PC-3 (cell line): ENCODE measurements around the gene TMPRSS15. TPM values are rescaled to one million over a fixed set of nuclear protein-coding genes. Genes with fewer than 3 reads are reported as not detected.

ENCODE experiments used
- ATAC-seq: fragments of 200-7000 bp; cut with Tn5 transposase; 2 replicates; pipeline ENCODE4 v1.9.1; 2020; ENCODE audit warnings: mild to moderate bottlenecking, moderate library complexity
- BruUV-seq: library from RNA; stranded (reverse); fragments of 400-500 nt; replicated peaks from 2 replicates; lab custom pipeline; 2021; lab: Mats Ljungman, UMichigan
- CTCF ChIA-PET: fragments of 300-600 bp; sonication (Branson Sonifier 250); formaldehyde crosslinking; loops from one replicate; lab custom pipeline; 2022; ENCODE audit warnings: antibody characterized with exemption; lab: Charles Lee
- POLR2A ChIA-PET: fragments of 300-600 bp; sonication (Branson Sonifier 250); formaldehyde crosslinking; loops from one replicate; lab custom pipeline; 2022; ENCODE audit warnings: antibody characterized with exemption; ENCODE audit not compliant: unreplicated experiment; lab: Charles Lee
- DNase-seq: peaks from one replicate; pipeline ENCODE4 v3.0.0-alpha.2; 2015
- H2AFZ ChIP-seq: fragments of 300-600 bp; sonication (generic); 2 replicates; pipeline ENCODE4 v1.6.0; 2016; ENCODE audit warnings: antibody characterized with exemption, low read length
- H3F3A ChIP-seq: fragments of 300-600 bp; sonication (generic); one replicate; pipeline ENCODE4 v1.6.0; 2017; ENCODE audit warnings: antibody characterized with exemption, low read length, control low read depth, mild to moderate bottlenecking; ENCODE audit not compliant: unreplicated experiment
- H3K27ac ChIP-seq: fragments of 300-600 bp; sonication (generic); 2 replicates; pipeline ENCODE4 v1.5.1; 2016; ENCODE audit warnings: mild to moderate bottlenecking, low read length
- H3K27me3 ChIP-seq: fragments of 300-600 bp; sonication (generic); 2 replicates; pipeline ENCODE4 v1.6.1; 2016; ENCODE audit warnings: low read length, mixed read lengths
- H3K36me3 ChIP-seq: fragments of 300-600 bp; sonication (generic); 2 replicates; pipeline ENCODE4 v1.6.1; 2016; ENCODE audit warnings: low read depth, mixed run types, low read length, mixed read lengths
- H3K4me1 ChIP-seq: fragments of 300-600 bp; sonication (generic); 2 replicates; pipeline ENCODE4 v1.5.1; 2016; ENCODE audit warnings: low read length; ENCODE audit not compliant: insufficient read depth
- H3K4me2 ChIP-seq: fragments of 300-600 bp; sonication (generic); 2 replicates; pipeline ENCODE4 v1.6.0; 2016; ENCODE audit warnings: low read length
- H3K4me3 ChIP-seq: fragments of 300-600 bp; sonication (generic); 2 replicates; pipeline ENCODE4 v1.5.1; 2016; ENCODE audit warnings: mild to moderate bottlenecking, low read length, mixed read lengths
- H3K79me2 ChIP-seq: fragments of 300-600 bp; sonication (generic); 2 replicates; pipeline ENCODE4 v1.6.1; 2017; ENCODE audit warnings: low read length, mixed read lengths
- H3K9ac ChIP-seq: fragments of 300-600 bp; sonication (generic); 2 replicates; pipeline ENCODE4 v1.6.0; 2016; ENCODE audit warnings: mild to moderate bottlenecking, low read length
- H3K9me2 ChIP-seq: fragments of 300-600 bp; sonication (generic); replicated peaks from 2 replicates; pipeline ENCODE4 v1.6.1; 2016; ENCODE audit warnings: mixed run types, low read length, mixed read lengths
- H3K9me3 ChIP-seq: fragments of 300-600 bp; sonication (generic); 2 replicates; pipeline ENCODE4 v1.6.1; 2016; ENCODE audit warnings: low read length, mixed read lengths
- H4K20me1 ChIP-seq: fragments of 300-600 bp; sonication (generic); 2 replicates; pipeline ENCODE4 v1.6.1; 2016; ENCODE audit warnings: low read length, mixed read lengths
- CTCF ChIP-seq: fragments of 300-600 bp; sonication (generic); conservative IDR thresholded peaks from 2 replicates; pipeline ENCODE4 v1.5.1; 2017; ENCODE audit warnings: antibody characterized with exemption, low read depth, mild to moderate bottlenecking, low read length
- EZH2 ChIP-seq: fragments of 300-600 bp; sonication (generic); IDR thresholded peaks from one replicate; pipeline ENCODE4 v1.6.1; 2017; ENCODE audit warnings: antibody characterized with exemption, mild to moderate bottlenecking, low read length; ENCODE audit not compliant: unreplicated experiment
- EZH2phosphoT487 ChIP-seq: fragments of 300-600 bp; sonication (generic); IDR thresholded peaks from 2 replicates; pipeline ENCODE4 v1.6.1; 2018; ENCODE audit warnings: mild to moderate bottlenecking, antibody characterized with exemption, low read length, borderline replicate concordance
- intact Hi-C: fragments of 100-400 bp; cut with micrococcal nuclease; formaldehyde crosslinking; loops from 2 replicates; pipeline ENCODE4 v1.9.0; 2023
- total RNA-seq: library from RNA; depleted of rRNA; stranded (reverse); fragments of >200 nt; gene quantifications from 2 replicates; pipeline ENCODE4 v1.2.3, GENCODE V29; 2014

TMPRSS15 gene
- total RNA-seq, 1 experiment from 2014 or later, result not detected

GRCh38 chr21:18268906-18269305 lies 134.7 kb downstream of the TMPRSS15 start:
- Histone ChIP-seq H3K4me3 (no peak overlapping the region), H3K27ac (no peak overlapping the region), H3K9ac (no peak overlapping the region), H3K4me1 (no peaks in the 10 kb centered on the region), H3K9me2 (no peaks in the 10 kb centered on the region), H3K4me2 (no peak overlapping the region), H4K20me1 (no peaks in the 10 kb centered on the region), H3K79me2 (no peaks in the 10 kb centered on the region), H3K9me3 (no peaks in the 10 kb centered on the region), H3K36me3 (no peaks in the 10 kb centered on the region), H3F3A (no peaks in the 10 kb centered on the region), H3K27me3 (peaks cover 10% of the 10 kb centered on the region; the same call in 1 of the 2 replicates), H2AFZ (no peak overlapping the region)
- ATAC-seq (no peak), DNase-seq (no peak)
- TF ChIP-seq EZH2 (no peak), EZH2phosphoT487 (no peak), CTCF (no peak)
- POLR2A ChIA-PET, result no interaction called here
- no TSS peak for BruUV-seq
- intact Hi-C loops, result no loop called here
- CTCF ChIA-PET, result no interaction called here

GRCh38 chr21:18267496-18267895 lies 136.1 kb downstream of the TMPRSS15 start:
- Histone ChIP-seq H3K4me1 (no peaks in the 10 kb centered on the region), H2AFZ (no peak overlapping the region), H3K4me2 (no peak overlapping the region), H3K9ac (no peak overlapping the region), H3K27ac (no peak overlapping the region), H3K4me3 (no peak overlapping the region), H4K20me1 (no peaks in the 10 kb centered on the region), H3K9me3 (no peaks in the 10 kb centered on the region), H3K9me2 (no peaks in the 10 kb centered on the region), H3F3A (no peaks in the 10 kb centered on the region), H3K36me3 (no peaks in the 10 kb centered on the region), H3K79me2 (no peaks in the 10 kb centered on the region), H3K27me3 (peaks cover 7% of the 10 kb centered on the region; the same call in 1 of the 2 replicates)
- BruUV-seq, result no TSS peak
- intact Hi-C loops, result no loop called here
- no peak for TF ChIP-seq EZH2
- no peak for TF ChIP-seq CTCF
- no peak for TF ChIP-seq EZH2phosphoT487
- ChIA-PET POLR2A (no interaction called here), CTCF (no interaction called here)
- DNase-seq (no peak), ATAC-seq (no peak)

- DNase-seq (no peak), ATAC-seq (no peak)
- Histone ChIP-seq H3K27me3 (peaks cover 7% of the 10 kb centered on the region; the same call in 1 of the 2 replicates), H3K27ac (no peak overlapping the region), H3K9me2 (no peaks in the 10 kb centered on the region), H3K79me2 (no peaks in the 10 kb centered on the region), H3K9me3 (no peaks in the 10 kb centered on the region), H3K4me3 (no peak overlapping the region), H3F3A (no peaks in the 10 kb centered on the region), H2AFZ (no peak overlapping the region), H3K4me2 (no peak overlapping the region), H3K4me1 (no peaks in the 10 kb centered on the region), H4K20me1 (no peaks in the 10 kb centered on the region), H3K36me3 (no peaks in the 10 kb centered on the region), H3K9ac (no peak overlapping the region)
- ChIA-PET CTCF (interaction anchor here (0.6 kb wide), 1 partner anchor 259 kb away, joined by 4 read pairs; no protein-coding TSS in a partner anchor), POLR2A (no interaction called here)
- intact Hi-C loops, result no loop called here
- TF ChIP-seq EZH2 (no peak), EZH2phosphoT487 (no peak), CTCF (no peak; the same call in 1 of the 2 replicates)
- no TSS peak for BruUV-seq
Measured at GRCh38 chr21:18265944-18266343, 137.6 kb downstream of the TMPRSS15 start.
